Measurements from ENCODE around the gene SLC22A23. TPM values are rescaled to one million over a fixed set of nuclear protein-coding genes. Genes with fewer than 3 reads are reported as not detected.

Gene SLC22A23
- total RNA-seq, 1 experiment from 2014 or later, result 8.2 TPM

DNA sequence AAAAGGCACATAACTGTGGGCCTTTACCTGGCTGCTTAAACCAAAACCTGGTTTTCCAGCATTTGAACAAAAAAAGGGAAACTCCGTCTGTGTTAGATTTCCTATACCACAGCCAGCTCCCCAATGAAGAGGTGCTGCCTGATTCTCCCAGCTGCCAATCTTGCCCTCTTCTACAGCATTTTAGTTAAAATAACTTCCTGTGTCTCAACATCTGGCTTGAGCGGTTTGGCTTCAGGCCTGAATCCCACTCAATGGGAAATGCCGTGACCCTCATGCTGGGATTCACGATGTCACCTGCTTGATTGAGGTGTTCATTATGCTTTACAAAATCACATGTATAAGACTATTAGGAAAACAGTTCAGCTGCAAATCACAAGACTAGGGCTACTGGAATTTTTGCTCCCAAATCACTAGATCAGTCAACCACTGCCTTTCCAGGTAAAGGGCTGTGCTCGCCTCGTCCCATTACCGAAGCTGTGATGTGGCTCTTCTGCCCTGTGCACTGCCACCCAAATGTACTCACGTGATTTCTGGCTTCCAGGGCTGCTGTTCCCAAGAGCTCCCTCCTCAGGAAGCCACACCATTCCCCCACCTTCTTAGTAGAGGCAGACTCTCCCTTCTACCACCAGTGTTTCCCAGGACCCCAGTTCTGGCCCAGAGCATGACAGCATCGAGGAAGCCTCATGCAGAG is 103.5 kb downstream of the SLC22A23 start:
- no peak for DNase-seq (ENCODE audit: low spot score)

- DNase-seq (ENCODE audit: low spot score), result no peak
Measured at GRCh38 chr6:3352678-3353077, 104.2 kb downstream of the SLC22A23 start.

DNA sequence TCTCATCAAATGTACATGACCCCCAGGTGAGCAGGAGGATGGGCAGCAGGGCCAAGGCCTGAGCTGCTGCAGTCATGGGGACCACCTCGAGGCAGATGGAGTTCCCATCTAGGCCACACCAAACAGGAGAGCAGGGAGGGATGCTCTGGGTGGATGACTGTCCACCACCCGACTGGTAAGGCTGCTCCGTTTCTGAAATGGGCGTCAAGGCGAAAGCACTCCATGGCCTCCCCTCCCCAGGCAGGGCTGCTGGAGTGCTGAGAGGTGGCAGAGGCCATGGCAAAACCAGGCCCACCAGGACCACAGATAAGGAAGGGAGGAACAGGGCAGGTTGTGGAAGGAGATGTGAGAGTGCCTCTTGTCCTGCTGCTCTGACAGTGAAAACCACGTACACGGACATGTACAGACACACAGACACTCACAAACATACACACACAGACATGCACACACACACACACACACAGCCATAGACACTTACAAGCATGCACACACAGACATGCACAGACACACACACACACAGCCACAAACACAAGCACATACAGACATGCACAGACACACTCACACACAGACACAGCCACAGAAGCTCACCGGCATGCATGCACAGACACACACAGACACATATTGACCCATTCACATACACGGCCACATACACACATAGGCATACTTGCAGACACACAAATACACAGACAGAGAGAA is 104.9 kb downstream of the SLC22A23 start:
- DNase-seq (ENCODE audit: low spot score), result no peak

DNA sequence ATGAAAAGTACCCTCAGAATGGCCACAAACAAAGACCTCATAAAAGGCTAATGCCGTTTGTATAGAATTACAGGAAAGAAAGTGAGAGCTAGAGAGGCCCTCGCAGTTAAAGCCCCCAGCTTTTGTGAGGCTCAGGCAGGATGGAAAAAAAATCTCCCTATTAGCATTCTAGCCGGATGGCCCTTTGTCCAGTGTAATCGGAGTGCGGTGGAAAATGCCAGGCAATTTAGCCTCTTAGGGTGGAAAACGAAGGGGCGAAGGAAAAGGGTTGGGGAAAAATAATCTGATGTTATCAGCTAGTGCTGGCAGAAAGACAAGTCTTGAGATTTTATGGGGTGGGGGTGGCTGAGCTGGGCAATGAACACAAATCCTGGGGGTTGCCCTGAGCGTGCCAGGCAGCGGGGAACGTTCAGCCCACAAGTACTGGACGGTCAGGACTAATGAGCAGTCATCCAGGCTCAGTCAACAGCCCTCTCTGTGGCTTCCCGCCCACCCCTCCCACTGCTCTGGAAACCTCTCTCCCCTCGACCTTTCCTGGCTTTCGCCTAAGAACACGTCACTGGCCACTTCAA is 105.7 kb downstream of the SLC22A23 start:
- no peak for DNase-seq (ENCODE audit: low spot score)

DNA sequence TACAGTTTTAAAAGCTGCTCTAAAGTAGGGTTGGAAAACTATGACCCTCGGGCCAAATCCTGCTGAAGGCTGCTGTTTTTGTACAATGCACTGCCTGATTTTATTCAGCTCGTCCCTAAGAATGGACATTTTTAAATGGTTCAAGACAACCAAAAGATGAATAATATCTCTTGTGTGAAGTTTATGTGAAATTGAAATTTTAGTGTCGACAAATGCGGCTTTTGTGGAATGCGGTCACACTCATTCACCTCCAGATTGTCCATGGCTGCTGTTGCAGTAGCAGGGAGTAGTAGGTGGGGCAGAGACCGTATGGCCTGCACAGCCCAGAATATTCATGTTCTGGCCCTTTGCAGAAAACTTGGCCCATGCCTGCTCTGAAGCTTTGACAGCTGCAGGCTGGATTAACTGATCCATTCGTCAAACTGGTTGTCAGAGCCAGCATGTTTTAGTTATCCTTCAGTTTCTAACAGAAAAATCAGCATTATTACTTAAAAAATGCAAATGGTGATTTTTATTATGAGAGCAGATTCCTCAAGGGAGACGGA is 106.5 kb downstream of the SLC22A23 start:
- DNase-seq (ENCODE audit: low spot score), result no peak

- no peak for DNase-seq (ENCODE audit: low spot score)
Measured at GRCh38 chr6:3349388-3350251, 107.2 kb downstream of the SLC22A23 start.

DNA sequence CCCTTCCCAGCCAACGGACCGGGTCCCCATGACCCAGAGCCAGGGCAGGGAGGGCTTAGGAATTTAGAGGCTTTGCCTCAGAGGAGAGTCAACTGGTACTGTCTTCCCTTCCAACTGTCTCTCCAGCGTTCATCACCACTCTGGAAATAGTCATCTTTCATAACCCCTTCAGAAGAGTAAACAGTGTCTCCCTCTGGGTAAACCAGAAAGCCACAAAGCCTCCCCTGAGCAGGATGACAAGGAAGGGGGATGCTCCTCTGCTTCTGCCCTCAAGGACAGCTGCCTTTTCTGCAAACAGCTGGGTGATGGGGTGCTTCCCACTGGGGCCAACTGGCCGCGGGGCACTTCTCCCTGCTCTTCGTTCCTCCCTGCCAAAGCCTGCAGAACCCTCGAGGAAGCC is 108.0 kb downstream of the SLC22A23 start:
- DNase-seq (ENCODE audit: low spot score), result no peak

DNA sequence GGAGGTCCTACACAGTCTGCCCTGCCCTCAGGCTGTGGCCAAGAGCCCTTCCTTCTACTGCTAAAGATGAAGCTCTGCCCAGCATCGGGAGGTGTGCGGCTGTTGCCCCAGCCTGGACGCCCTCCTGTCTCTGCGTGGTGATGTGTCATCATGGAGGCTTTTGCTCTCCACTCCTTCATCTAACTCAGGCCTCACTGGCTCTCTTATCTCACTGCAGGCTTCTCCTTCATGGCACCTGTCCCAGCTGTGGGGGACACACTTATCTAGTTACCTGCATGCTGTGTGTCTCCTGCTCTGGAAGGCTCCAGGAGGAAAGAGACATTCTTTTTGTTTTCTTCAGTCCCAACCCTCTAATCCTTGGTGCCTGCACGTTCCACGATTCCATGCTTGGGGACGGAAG is 109.0 kb downstream of the SLC22A23 start:
- no peak for DNase-seq (ENCODE audit: low spot score)

DNA sequence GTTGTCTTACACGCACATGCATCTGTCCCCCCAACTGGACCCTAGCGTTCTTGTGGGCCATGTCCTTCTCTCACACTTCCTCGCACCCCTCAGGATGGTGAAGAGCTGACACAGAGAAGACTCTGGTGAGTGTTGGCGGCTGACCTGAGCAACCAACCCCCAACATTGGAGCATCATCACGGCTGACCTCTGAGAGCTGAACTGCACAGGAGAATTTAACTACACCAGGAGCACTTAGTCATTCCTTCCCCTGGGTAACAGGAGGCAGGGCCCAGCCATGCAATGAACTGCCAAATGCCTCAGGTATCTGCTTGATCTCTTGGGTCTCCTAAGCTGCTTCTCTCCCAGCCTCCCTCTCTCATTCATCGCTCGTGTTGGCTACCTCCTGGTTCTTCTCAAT is 109.6 kb downstream of the SLC22A23 start:
- no peak for DNase-seq (ENCODE audit: low spot score)

DNA sequence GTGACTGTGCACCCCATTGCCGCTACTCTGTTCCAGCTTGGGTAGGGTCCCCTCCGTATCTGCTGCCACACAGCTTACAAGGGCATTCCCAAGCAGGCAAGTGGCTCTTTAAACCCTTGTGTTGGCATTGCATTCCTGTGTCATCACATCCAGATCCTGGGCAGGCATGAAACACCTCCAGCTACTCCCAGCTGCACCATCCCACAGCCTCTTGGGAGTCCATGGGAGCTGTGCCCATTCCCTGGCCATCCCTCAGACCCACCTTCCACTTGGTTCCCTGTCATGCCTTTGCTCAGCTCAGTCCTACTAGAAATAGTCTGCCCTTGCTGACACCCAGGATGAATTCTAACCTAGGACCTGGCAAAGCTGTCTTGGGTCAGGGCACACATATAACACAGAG is 110.4 kb downstream of the SLC22A23 start:
- no peak for DNase-seq (ENCODE audit: low spot score)

DNA sequence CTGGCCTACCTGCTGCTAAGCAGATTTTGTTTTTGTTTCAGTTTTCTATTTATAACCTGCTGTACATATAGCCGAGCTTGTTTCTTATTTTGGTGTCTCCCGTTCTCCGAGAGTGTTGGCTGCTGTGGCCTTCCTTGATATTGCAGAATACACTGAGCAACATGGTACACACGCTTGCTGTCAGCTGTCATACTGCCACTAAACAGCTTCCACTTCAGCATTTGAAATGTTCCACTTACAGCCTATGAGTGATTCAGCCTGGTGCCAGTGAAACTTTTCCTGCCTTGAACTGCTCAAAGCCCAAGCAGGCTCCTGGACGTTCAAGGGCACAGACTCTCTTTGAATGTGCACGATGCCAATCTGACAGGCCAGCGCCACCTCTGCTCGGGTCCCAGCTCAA is 111.0 kb downstream of the SLC22A23 start:
- no peak for DNase-seq (ENCODE audit: low spot score)

DNA sequence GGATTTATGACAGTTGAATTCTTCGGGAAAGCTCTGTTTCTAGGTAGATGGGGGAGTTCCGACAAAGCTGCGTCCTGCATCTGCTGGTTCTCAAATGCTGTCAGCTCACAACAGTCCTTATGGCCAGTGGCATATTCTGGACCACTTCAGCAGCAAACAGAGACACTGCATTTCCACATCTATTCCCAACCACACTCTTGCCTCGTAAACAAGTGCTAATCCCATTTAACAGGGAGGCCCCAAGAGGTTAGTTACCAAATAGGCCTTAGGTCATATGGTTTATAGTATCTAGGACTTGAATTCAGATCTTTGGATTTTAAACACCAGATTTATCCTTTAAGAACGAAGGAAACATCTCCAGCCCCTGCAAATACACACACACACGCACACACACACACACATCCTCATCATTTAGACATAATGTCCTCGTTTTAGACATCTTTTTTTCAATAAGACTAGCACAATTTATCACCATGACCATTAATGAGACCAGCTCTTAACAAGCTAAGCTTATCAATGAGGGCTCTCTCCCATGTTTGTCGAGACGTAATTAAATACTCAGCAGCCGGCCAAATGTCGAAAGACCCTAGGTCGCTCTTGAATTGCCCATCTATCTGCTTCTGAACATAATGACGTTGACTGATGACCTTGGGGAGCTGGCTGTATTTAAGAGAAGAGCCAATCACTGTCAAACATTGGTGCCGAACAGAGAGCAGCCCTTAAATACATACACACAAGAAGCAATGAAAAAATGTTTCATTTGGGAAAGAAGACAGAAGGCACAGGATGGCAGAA is 113.6 kb downstream of the SLC22A23 start:
- DNase-seq (ENCODE audit: low spot score), result no peak

GRCh38 chr6:3341467-3341866 is 115.4 kb downstream of the SLC22A23 start:
- DNase-seq (ENCODE audit: low spot score), result peak; percentile 57

DNA sequence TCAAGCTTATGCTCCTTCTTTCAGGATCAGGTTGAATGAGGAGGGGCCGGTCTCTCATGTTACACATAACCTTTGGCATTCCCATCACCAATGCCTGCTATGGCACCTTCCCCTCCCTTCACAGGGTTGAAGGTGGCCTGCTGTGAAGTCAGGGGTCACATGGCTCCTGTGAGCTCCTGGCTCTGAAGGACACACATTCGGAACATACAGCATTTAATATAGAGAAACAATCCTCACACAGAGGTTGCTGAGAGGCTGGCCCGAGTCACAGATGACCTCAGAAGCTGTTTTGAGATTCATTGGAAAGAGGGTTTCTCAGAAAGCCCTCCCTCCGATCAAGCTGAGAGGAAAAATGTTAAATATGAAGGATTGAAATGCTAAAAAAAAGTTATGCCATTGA is 116.0 kb downstream of the SLC22A23 start:
- DNase-seq (ENCODE audit: low spot score), result no peak

- no peak for DNase-seq (ENCODE audit: low spot score)
Measured at GRCh38 chr6:3340358-3340802, 116.5 kb downstream of the SLC22A23 start.

- no peak for DNase-seq (ENCODE audit: low spot score)
Measured at GRCh38 chr6:3339811-3340210, 117.0 kb downstream of the SLC22A23 start.

DNA sequence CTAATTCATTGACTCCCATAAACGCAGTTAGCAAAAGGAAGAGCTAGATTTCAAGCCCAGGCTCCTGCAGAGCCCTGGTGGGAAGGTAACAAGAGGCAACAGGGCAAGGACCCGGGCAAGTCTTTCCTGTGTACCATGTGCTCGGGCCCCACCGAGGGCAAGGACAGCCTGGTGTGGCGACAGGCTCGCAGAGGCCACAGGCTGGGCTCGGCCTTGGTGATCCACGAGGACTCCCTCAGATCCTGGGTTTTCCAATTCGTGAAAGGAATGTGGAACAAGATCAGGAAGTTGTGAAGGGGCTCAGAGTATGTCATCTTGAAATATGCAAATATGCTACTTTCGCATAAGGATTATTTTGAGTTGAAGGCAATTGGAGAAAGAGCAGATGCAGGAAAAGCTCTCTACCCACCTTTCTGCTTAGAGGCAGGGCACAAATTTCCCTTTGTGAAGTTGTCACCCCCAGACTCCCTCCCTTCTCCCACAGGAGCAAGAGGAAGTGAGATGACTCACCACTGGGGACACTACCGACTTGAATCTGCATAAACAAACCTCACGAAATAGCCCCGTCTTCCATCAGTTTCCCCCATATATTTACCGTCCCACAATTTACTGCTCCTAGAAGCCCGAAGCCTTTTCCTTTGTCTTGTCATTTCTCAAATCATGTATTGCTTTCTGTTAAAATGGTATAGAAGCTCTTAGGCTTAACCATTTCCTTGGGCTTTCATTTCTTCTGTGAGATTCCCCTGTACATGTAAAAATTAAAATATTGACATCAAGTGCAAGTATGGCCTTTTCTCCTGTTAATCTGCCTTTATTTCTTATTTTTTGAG is 119.1 kb downstream of the SLC22A23 start:
- peak; percentile 79 for DNase-seq (ENCODE audit: low spot score)

DNA sequence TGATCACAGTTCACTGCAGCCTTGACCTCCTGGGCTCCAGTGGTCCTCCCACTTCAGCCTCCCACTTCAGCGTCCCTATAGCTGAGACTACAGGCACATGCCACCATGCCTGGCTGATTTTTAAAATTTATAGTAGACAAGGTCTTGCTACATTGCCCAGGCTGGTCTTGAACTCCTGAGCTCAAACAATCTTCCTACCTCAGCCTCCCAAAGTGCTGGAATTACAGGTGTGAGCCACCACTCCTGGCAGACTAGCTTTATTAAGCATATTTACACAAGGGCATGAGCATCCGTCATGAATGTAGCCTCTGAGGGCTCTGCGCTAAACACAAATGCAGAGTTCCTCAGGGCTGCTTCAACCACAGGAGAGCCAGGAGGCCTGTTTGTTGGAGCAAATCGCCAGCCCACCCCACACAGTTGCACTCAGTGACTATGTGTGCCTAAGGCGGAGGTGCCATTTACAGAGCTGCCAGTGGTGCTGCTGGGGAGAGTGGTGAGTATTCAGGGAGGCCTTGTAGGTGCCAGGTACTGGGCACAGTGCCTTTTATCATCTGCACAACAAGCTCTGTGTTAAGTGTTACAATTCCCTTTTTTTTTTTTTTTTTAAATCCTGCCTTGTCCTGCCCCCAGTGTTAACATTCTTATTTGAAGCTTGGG is 119.9 kb downstream of the SLC22A23 start:
- DNase-seq (ENCODE audit: low spot score), result no peak

- no peak for DNase-seq (ENCODE audit: low spot score)
Measured at GRCh38 chr6:3336066-3336786, 120.6 kb downstream of the SLC22A23 start.

Data from A172 (cell line).